Measurements from ENCODE around the gene SPEG. TPM values are rescaled to one million over a fixed set of nuclear protein-coding genes. Genes with fewer than 3 reads are reported as not detected.

The SPEG gene
- total RNA-seq, 4 donors from 2014 or later, result 12.4 to 28.9 (median 17.7) TPM

DNA sequence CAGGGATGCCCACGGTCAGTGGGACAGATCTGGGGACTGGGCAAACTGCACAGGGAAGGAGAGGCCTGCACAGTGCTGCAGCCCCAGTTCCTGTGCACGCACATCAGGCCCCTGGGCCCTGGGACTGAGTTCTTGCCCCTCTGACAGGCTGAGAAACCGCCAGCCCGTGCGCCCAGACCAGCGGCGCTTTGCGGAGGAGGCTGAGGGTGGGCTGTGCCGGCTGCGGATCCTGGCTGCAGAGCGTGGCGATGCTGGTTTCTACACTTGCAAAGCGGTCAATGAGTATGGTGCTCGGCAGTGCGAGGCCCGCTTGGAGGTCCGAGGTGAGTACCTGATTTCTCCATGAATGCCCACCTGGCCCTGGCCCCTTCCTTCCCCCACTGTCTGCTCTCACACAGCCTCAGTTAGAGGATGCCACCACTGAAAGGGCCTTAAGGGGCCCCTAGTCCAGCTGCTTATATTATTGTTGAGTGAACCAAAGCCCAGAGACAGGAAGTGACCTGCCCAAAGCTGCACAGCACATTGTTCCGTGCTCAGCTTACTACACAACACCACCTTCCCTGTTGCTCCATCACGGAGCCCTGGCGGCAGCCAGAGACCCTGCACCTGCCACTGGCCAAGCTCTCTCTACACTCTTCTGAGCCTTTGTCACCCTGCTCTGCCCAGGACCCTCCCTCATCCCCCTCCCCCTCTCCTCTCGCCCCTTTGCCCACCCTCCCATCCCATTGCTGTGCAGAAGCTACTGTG lies 29.8 kb downstream of the SPEG start:
- DNase-seq (ENCODE audit: low spot score), result no peak
- TF ChIP-seq, protein P1, sequence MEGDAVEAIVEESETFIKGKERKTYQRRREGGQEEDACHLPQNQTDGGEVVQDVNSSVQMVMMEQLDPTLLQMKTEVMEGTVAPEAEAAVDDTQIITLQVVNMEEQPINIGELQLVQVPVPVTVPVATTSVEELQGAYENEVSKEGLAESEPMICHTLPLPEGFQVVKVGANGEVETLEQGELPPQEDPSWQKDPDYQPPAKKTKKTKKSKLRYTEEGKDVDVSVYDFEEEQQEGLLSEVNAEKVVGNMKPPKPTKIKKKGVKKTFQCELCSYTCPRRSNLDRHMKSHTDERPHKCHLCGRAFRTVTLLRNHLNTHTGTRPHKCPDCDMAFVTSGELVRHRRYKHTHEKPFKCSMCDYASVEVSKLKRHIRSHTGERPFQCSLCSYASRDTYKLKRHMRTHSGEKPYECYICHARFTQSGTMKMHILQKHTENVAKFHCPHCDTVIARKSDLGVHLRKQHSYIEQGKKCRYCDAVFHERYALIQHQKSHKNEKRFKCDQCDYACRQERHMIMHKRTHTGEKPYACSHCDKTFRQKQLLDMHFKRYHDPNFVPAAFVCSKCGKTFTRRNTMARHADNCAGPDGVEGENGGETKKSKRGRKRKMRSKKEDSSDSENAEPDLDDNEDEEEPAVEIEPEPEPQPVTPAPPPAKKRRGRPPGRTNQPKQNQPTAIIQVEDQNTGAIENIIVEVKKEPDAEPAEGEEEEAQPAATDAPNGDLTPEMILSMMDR (IDR thresholded peaks at IDR 0.05), result no peak
- ATAC-seq (ENCODE audit: low FRiP score), result no peak

DNA sequence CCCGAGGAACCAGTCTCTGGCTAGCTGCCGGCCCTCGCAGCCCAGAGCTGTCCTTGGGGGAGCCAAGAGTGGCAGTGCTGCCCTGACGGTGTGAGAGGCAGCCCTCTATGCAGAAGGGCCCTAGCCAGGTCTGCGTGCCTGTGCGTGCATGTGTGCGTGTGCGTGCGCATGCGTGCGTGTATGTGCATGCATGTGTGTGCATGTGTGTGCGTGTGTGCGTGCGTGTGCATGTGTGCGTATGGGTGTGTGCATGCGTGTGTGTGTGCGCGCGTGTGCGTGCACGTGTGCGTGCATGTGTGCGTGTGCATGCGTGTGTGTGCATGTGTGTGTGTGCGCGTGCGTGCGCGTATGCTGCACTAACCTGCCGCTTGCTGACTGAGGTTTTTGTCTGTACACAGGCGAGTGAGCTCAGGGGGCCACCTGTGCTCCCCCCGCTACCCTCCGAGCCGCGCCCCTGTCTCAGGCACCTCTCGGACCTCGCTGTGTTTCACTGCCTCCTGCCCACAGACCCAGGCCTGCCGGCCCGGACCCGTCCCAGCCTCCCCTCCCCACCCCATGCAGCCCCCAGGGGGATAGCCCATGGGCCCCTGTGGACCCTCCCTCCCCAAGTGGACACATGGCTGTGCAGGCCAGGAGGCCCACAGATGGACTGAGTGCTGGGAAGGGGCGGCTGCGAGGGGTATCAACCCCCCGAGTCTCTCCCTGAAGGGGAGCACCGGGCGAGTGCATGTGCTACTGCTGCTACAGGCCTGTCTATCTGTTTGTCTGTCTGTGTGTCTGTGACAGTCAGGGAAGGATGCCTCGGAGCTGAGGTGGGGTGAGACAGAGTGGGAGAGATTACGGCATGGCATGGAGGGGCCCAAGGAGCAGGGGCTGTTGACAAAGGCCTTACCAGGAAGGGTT lies 31.3 kb downstream of the SPEG start:
- TF ChIP-seq, protein P1 (IDR thresholded peaks at IDR 0.05), result no peak
- ATAC-seq (ENCODE audit: low FRiP score) (no peak), DNase-seq (ENCODE audit: low spot score) (no peak)

DNA sequence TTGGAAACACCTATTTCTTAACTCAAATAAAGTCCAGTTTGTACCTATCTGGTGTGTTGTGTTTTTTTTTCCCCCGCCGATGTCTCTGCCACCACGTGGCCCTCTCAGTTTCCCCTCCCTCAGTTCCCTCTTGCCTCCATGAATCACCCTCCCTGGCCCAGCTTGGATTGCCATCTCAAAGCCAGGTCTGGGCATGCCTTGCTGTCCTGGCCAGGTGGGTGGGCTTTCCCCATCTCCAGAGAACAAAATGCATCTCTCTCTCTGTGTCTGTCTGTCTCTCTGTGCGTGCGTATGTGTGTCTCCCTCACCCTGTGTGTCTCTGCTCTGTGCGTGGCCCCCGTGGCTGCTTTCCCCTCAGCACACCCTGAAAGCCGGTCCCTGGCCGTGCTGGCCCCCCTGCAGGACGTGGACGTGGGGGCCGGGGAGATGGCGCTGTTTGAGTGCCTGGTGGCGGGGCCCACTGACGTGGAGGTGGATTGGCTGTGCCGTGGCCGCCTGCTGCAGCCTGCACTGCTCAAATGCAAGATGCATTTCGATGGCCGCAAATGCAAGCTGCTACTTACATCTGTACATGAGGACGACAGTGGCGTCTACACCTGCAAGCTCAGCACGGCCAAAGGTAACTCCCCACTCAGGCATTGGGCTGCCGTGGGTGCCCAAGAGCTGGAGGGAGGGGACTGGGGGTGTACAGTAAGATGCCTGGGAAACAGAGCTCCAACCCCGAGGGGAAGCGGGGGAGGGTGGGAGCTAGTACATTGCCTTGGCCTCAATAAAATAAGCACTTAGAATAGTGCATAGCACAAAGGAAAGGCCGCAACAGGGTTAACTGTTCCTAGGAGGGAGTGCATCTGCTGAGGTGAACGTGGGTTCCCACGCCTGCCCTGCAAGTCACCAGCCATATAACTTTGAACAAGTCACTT lies 32.4 kb downstream of the SPEG start:
- ATAC-seq (ENCODE audit: low FRiP score) (no peak), DNase-seq (ENCODE audit: low spot score) (no peak)
- TF ChIP-seq, protein P1 (IDR thresholded peaks at IDR 0.05), result no peak

DNA sequence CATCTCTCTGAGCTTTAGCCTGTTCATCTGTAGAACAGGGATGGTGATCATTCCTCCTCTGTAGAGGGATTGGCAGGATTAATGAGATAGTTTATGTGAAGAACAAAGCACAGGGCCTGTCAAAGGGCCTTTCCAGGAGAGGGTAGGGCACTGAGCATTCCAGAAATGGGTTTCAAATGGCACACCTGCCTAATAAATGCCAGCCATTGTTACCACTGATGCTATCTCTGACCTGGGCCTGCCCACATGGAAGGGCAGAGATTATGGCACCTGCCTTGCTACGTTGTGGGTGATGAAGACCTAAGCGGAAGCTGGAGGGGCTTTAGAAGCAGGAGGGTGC lies 33.1 kb downstream of the SPEG start:
- ATAC-seq (ENCODE audit: low FRiP score), result no peak
- no peak for DNase-seq (ENCODE audit: low spot score)
- TF ChIP-seq, protein P1 (IDR thresholded peaks at IDR 0.05), result no peak

DNA sequence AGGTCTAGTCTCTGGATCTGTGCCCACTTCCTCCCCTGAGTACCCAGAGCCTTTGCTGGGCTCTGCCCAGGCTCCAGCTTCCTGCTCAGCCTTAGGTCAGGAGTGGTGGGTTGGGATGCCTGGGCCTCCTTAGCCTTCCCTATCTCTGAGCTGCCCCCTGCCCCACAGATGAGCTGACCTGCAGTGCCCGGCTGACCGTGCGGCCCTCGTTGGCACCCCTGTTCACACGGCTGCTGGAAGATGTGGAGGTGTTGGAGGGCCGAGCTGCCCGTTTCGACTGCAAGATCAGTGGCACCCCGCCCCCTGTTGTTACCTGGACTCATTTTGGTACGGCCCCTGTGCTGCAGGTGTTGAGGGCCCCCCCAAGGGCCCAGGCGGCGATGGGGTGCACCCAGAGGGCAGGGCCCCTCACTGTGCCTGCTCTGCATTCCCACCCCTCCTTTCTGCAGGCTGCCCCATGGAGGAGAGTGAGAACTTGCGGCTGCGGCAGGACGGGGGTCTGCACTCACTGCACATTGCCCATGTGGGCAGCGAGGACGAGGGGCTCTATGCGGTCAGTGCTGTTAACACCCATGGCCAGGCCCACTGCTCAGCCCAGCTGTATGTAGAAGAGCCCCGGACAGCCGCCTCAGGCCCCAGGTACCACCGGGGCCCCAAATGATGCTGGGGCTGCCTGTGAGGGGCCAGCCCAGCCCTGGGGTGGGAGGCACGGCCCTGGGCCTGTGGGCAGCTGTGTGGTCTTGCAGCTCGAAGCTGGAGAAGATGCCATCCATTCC lies 34.0 kb downstream of the SPEG start:
- TF ChIP-seq, protein P1 (IDR thresholded peaks at IDR 0.05), result no peak
- ATAC-seq (ENCODE audit: low FRiP score) (no peak), DNase-seq (ENCODE audit: low spot score) (no peak)

DNA sequence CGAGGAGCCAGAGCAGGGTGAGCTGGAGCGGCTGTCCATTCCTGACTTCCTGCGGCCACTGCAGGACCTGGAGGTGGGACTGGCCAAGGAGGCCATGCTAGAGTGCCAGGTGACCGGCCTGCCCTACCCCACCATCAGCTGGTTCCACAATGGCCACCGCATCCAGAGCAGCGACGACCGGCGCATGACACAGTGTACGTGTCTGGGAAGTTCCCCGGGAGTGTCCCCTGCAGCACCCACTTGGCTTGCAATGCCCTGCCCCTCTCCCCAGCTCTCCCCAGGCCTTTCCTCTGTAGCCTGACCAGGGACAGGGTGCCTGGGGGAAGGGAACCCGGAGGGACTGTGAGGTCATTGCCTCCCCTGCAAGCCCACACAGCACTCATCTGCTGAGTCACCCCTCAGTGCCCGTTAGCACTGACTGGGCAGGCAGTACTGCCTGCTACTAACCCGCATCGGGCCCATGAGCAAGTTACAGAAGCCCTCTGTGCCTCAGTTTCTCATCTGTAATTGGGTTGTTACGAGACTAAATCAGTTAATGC lies 34.6 kb downstream of the SPEG start:
- DNase-seq (ENCODE audit: low spot score) (no peak), ATAC-seq (ENCODE audit: low FRiP score) (no peak)
- TF ChIP-seq, protein P1 (IDR thresholded peaks at IDR 0.05), result no peak
